ENCODE data around the gene PRICKLE2. TPM values are rescaled to one million over a fixed set of nuclear protein-coding genes. Genes with fewer than 3 reads are reported as not detected.

PRICKLE2 gene
- total RNA-seq, 2 experiments from 2014 or later: not detected

DNA sequence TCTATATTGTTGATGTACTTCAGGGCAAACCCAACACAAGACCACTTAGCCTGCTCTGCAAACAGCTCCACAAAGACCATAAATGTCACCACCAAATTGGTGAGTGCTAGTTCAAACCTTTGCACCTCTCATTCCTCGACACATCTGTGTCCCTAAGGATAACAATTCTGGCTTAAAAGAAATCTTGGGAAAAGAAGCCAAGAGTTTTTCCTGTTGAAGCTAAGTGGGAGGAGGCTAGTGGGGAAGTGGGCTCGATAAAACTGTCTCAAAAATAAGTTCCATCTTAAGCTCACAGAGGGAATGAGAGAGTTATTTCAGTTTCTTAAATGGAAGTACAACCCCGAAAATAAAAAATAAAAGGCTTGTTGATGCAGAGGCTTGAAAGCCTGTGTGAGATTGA is 40.4 kb upstream of the PRICKLE2 start:
- ATAC-seq (no peak), DNase-seq (no peak)
- no peak overlapping the region for H3K27ac Mint-ChIP-seq
- H3K27me3 Mint-ChIP-seq: peaks cover 37% of the 10 kb centered on the region
- H3K4me1 Mint-ChIP-seq: no peaks in the 10 kb centered on the region
- no peak overlapping the region for H3K4me3 Mint-ChIP-seq
- intact Hi-C loops (cut with DNase I, micrococcal nuclease): no loop called here
- H3K9me3 Mint-ChIP-seq (ENCODE audit: low read depth): no peaks in the 10 kb centered on the region
- no peaks in the 10 kb centered on the region for H3K36me3 Mint-ChIP-seq (ENCODE audit: low read depth)
- ChIA-PET POLR2A (no interaction called here), CTCF (interaction anchor here (0.6 to 0.7 kb wide), 2 partner anchors 135 to 236 kb away, joined by 3 read pairs; no protein-coding TSS in a partner anchor)

DNA sequence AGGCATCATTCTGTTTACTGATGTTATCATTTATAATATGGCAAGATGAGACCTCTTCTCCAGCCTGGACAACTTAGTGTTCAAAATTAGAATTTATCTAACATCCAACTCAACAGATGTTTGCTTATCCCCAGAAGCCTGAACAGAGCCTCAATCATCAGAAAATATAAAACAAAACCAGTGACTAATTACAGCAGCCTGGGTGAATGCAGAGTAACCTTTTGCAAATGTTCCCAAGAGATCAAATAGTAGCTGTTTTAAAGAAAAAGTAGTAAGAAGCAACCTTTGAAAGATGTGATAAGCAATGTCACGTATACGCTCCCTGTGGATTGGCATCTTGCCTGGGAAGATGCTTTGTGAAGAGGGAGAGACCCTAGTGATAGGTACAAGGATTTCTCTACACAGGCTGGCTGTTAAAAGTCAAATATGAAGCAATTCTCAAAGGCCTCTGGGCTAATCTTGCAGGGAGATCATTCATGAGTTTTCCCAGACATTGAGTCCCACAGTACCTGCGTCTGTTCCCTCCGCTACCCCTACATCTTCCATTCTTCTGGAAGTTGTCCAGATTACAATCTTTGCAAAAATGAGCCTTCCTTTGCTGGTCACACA is 39.3 kb upstream of the PRICKLE2 start:
- DNase-seq (no peak), ATAC-seq (no peak)
- Mint-ChIP-seq H3K36me3 (ENCODE audit: low read depth) (no peaks in the 10 kb centered on the region), H3K9me3 (ENCODE audit: low read depth) (no peaks in the 10 kb centered on the region), H3K4me1 (no peaks in the 10 kb centered on the region), H3K27me3 (peaks cover 36% of the 10 kb centered on the region), H3K4me3 (no peak overlapping the region), H3K27ac (no peak overlapping the region)
- CTCF ChIA-PET: no interaction called here
- POLR2A ChIA-PET: no interaction called here
- intact Hi-C loops (cut with DNase I, micrococcal nuclease): no loop called here

DNA sequence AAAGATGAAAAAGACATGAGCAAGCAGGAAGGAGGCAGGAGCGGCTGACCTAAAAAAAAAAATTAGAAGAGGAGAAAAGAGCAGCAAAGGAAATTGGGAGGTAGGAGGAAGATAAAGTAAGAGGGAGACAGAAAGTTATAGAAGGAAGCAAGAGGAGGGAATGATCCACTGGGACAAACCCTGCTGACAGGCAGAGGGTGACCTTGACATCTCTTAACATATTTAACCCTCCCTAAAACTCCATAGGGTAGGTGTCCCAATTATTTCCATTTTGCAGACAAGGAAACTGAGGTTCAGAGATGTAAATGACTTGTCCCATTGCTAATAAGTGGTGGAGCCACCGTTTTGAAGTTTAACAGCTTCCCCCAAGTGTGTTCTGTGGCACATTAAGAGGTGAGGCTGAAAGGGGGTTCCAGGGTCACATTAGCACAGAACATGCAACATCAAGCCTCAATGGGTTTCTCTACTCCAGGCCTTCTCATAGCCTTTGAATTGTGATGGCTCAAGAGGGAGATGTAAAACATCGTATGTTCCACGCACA is 37.4 kb upstream of the PRICKLE2 start:
- intact Hi-C loops (cut with DNase I, micrococcal nuclease): no loop called here
- no peaks in the 10 kb centered on the region for H3K4me1 Mint-ChIP-seq
- ChIA-PET CTCF (no interaction called here), POLR2A (no interaction called here)
- no peak overlapping the region for H3K4me3 Mint-ChIP-seq
- no peak overlapping the region for H3K27ac Mint-ChIP-seq
- ATAC-seq: no peak
- no peaks in the 10 kb centered on the region for H3K9me3 Mint-ChIP-seq (ENCODE audit: low read depth)
- H3K27me3 Mint-ChIP-seq: peaks cover 31% of the 10 kb centered on the region
- H3K36me3 Mint-ChIP-seq (ENCODE audit: low read depth): no peaks in the 10 kb centered on the region
- DNase-seq: no peak

DNA sequence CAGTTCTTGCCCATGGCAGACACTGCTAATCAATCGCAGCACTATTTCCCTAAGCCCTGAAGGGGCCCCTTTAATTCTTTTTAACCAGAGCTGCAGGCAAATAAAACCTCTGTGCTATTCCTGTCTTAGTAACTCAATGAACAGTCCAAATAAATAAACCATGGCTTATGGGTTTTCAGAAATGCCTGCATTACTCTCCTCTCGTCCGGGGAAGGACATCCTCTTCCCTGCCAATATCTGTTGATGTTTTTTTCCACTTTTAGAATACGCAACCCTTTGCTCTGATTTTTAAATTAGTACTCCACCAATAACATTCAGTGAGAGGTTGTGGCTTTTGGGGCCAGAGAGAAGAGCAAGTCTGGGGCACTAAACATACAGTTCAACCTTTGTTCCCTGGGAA is 35.2 kb upstream of the PRICKLE2 start:
- no peak for ATAC-seq
- no peaks in the 10 kb centered on the region for H3K36me3 Mint-ChIP-seq (ENCODE audit: low read depth)
- CTCF ChIA-PET: no interaction called here

DNA sequence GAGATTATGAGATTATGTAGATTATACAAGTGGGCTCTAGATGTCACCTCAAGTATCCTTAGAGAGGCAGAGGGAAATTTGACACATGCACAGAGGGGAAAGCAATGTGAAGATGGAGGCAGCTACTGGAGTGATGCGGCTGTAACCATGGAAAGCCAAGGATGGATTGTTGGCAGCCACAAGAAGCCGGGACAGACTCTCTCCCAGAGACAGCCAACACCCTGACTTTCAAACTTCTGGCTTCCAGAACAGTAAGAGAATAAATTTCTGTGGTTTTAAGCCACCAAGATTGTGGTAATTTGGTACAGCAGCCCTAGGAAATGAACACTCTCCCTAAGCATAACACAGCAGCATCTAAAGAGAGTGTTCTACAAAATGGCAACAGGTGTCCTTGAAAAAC is 34.4 kb upstream of the PRICKLE2 start:
- DNase-seq: no peak
- no peaks in the 10 kb centered on the region for H3K36me3 Mint-ChIP-seq (ENCODE audit: low read depth)
- intact Hi-C loops (cut with DNase I, micrococcal nuclease): no loop called here
- peaks cover 21% of the 10 kb centered on the region for H3K27me3 Mint-ChIP-seq
- H3K4me3 Mint-ChIP-seq: no peak overlapping the region
- ChIA-PET CTCF (no interaction called here), POLR2A (no interaction called here)
- H3K9me3 Mint-ChIP-seq (ENCODE audit: low read depth): no peaks in the 10 kb centered on the region
- H3K27ac Mint-ChIP-seq: no peak overlapping the region
- ATAC-seq: no peak
- no peaks in the 10 kb centered on the region for H3K4me1 Mint-ChIP-seq

More for the DNA sequence above, 35.2 kb upstream of the PRICKLE2 start:
- no peak overlapping the region for H3K4me3 Mint-ChIP-seq
- no peak overlapping the region for H3K27ac Mint-ChIP-seq
- peaks cover 24% of the 10 kb centered on the region for H3K27me3 Mint-ChIP-seq
- intact Hi-C loops (cut with DNase I, micrococcal nuclease): no loop called here
- no peaks in the 10 kb centered on the region for H3K4me1 Mint-ChIP-seq
- POLR2A ChIA-PET: no interaction called here
- H3K9me3 Mint-ChIP-seq (ENCODE audit: low read depth): no peaks in the 10 kb centered on the region
- no peak for DNase-seq

DNA sequence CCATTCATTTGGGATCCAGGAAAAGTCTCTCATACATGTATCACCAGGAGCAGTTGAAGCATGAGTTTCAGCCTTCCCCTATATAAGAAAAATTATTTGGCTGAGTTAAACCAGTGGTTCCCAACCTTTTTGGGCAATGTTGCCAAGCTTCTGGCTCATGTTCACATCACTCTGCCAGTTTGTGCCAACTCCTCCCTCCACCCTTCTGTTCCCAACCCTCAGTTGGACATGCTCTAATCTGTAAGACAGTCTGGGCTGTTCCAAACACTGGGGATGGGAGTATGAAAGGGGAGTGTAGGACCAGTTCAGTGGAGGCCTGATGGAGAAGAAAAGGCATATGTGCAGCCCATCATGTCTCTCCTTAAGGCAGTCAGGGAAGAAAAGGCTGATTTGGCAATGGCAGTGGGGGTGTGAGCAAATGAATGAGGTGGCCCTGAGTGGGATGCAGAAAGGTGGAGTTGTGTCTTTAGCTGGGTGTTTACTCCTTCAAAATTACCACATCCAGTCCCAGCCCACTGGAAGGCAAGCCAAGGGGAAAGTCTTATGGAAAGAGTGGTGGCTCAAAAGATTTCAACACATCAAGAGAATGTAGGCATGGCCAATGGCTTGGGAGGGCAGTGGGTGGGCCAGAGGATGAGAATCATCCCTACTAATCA is 32.0 kb upstream of the PRICKLE2 start:
- ChIA-PET CTCF (no interaction called here), POLR2A (no interaction called here)
- Mint-ChIP-seq H3K27me3 (peaks cover 10% of the 10 kb centered on the region), H3K4me3 (no peak overlapping the region), H3K4me1 (no peaks in the 10 kb centered on the region), H3K27ac (no peak overlapping the region), H3K36me3 (ENCODE audit: low read depth) (no peaks in the 10 kb centered on the region), H3K9me3 (ENCODE audit: low read depth) (no peaks in the 10 kb centered on the region)
- DNase-seq (no peak), ATAC-seq (no peak)
- intact Hi-C loops (cut with DNase I, micrococcal nuclease): no loop called here

DNA sequence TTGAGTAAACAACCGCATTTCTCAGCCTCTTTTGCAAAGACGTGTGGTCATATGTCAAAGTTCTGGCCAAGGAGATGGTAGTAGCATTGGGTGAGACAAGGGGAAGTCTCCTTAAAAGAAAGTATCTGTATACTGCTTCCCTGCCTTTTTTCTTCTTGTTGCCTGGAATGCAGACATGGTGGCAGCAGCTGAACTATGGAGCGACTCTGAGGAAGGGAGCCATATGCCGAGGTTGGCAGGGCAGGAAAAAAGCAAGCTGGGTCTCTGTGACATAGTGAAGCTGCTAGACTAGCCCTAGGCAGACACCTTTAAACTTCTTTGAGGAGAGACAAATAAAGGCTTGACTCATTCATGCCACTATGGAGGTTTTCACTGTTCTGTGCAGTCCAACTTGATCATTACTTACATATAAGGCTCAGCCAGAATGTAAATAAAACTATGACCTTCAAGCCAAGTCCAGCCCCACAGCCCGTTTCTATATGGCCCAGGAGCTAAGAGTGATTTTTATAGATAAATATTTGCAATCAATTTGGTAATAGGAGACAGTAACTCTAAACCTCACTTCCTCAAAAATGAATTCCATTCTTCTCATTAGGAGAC is 30.6 kb upstream of the PRICKLE2 start:
- H3K9me3 Mint-ChIP-seq (ENCODE audit: low read depth): no peaks in the 10 kb centered on the region
- no peak for ATAC-seq
- H3K4me3 Mint-ChIP-seq: no peak overlapping the region
- no peak overlapping the region for H3K27ac Mint-ChIP-seq
- ChIA-PET CTCF (no interaction called here), POLR2A (no interaction called here)
- peaks cover 5% of the 10 kb centered on the region for H3K27me3 Mint-ChIP-seq
- H3K36me3 Mint-ChIP-seq (ENCODE audit: low read depth): no peaks in the 10 kb centered on the region
- H3K4me1 Mint-ChIP-seq: no peaks in the 10 kb centered on the region
- no peak for DNase-seq
- intact Hi-C loops (cut with DNase I, micrococcal nuclease): no loop called here

DNA sequence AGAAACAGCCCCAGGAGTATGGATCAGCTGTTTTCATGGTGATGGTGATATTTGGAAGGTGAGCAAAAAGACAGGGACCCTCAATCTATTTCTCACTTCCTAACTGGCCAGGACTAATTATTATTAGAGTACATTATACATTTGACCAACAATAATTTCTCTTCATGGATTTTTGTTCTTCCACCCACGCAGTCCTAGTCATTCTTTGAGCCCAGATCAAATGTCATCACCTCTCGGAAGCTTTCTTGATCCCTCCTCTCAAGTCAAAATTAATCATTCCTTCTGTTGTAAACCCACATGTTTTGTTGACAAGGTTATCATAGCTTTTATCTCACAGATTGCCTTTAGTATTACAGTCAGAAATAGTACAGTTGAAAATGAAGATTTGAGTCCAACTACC is 29.2 kb upstream of the PRICKLE2 start:
- Mint-ChIP-seq H3K4me3 (no peak overlapping the region), H3K27ac (no peak overlapping the region), H3K4me1 (no peaks in the 10 kb centered on the region), H3K9me3 (ENCODE audit: low read depth) (no peaks in the 10 kb centered on the region), H3K36me3 (ENCODE audit: low read depth) (no peaks in the 10 kb centered on the region), H3K27me3 (peaks cover 8% of the 10 kb centered on the region)
- ChIA-PET POLR2A (no interaction called here), CTCF (no interaction called here)
- intact Hi-C loops (cut with DNase I, micrococcal nuclease): no loop called here
- ATAC-seq (no peak), DNase-seq (no peak)

DNA sequence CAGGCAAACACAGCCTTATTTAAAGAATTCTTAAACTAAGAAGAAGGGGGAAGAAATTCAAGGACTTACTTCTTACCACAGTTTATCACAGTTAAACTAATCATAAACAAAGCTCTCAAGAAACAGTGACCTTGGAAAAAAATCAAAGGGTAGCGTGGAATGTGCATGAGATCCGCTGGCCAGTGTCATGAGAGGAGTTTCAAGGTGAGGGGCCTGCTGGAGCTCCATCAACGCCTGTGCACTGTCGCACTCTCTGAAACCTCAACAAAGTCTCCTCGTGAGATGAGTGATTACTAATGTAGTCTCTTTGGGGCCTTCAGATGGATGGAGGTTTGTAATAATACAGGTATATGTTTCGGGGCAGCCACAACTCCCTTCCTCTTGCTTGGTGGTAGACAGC is 28.4 kb upstream of the PRICKLE2 start:
- H3K36me3 Mint-ChIP-seq (ENCODE audit: low read depth): no peaks in the 10 kb centered on the region
- POLR2A ChIA-PET: no interaction called here
- intact Hi-C loops (cut with DNase I, micrococcal nuclease): no loop called here

DNA sequence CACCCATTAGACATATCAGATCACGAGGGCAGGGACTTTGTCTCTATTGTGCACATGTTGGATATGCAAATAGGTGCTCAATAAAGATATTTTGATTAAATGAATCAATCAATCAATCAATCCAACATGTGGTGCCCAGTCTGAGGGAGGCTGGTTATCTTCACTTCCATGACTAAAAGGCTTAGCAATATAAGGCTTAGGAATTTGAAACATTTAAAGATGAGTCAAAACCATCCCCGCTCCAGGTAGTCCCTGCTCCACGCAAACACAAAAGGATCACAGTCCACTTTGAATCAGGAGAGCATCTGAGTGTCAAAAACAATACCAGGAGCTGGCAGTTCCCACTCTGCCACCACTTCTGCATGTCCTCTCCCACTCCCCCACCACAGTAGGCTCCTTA is 25.8 kb upstream of the PRICKLE2 start:
- no peaks in the 10 kb centered on the region for H3K4me1 Mint-ChIP-seq
- intact Hi-C loops (cut with DNase I, micrococcal nuclease): no loop called here
- no peak overlapping the region for H3K27ac Mint-ChIP-seq
- no peaks in the 10 kb centered on the region for H3K36me3 Mint-ChIP-seq (ENCODE audit: low read depth)
- ATAC-seq: no peak
- CTCF ChIA-PET: no interaction called here
- POLR2A ChIA-PET: no interaction called here
- DNase-seq: no peak
- H3K4me3 Mint-ChIP-seq: no peak overlapping the region
- no peaks in the 10 kb centered on the region for H3K9me3 Mint-ChIP-seq (ENCODE audit: low read depth)
- H3K27me3 Mint-ChIP-seq: peaks cover 2% of the 10 kb centered on the region

More for the DNA sequence above, 28.4 kb upstream of the PRICKLE2 start:
- CTCF ChIA-PET: no interaction called here
- DNase-seq (no peak), ATAC-seq (no peak)
- Mint-ChIP-seq H3K27me3 (peaks cover 8% of the 10 kb centered on the region), H3K9me3 (ENCODE audit: low read depth) (no peaks in the 10 kb centered on the region), H3K27ac (no peak overlapping the region), H3K4me3 (no peak overlapping the region), H3K4me1 (no peaks in the 10 kb centered on the region)

DNA sequence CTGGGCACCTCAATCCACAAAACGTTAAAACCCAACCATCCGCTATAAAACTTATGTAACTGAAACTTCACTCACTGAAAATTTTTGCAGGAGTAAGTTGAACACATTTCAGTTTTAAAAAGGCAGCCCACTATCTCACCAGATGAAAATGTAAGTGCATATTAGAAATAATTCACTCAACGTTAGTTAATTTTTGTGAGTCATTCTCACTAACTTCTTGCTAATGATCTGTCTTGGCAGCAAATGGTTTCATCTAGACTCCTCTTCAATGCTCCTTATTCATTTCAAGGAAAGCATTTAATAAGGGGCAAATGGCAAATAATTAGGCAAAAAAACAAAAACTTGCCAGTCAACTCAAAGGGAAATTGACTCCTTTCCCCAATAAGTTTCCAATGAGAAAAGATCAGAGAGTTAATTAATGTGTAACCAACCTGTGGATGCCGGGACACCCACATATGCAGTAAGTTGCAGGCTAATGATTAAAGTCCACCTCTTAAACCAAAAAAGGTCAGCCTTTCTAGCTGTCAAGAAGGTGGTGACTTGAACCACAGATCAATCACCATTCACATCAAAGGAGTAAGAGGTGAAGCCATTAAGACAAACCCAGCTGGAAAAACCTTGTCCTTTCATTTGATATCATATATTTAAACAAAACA is 22.9 kb upstream of the PRICKLE2 start:
- intact Hi-C loops (cut with DNase I, micrococcal nuclease): loop anchor here in 1 of 2 experiments (10.0 kb wide), 1 partner anchor 63 kb away; no protein-coding TSS in a partner anchor
- no peak overlapping the region for H3K27ac Mint-ChIP-seq
- no peaks in the 10 kb centered on the region for H3K9me3 Mint-ChIP-seq (ENCODE audit: low read depth)
- no peak for DNase-seq
- POLR2A ChIA-PET: no interaction called here
- no peaks in the 10 kb centered on the region for H3K36me3 Mint-ChIP-seq (ENCODE audit: low read depth)
- no peaks in the 10 kb centered on the region for H3K4me1 Mint-ChIP-seq
- no peak overlapping the region for H3K4me3 Mint-ChIP-seq
- CTCF ChIA-PET: interaction anchor here (0.7 to 0.8 kb wide), 2 partner anchors 126 to 218 kb away, joined by 3 read pairs; no protein-coding TSS in a partner anchor
- H3K27me3 Mint-ChIP-seq: peaks cover 7% of the 10 kb centered on the region
- ATAC-seq: no peak
